H1 (cell line): Measurements from ENCODE around the gene CFAP65. TPM values are rescaled to one million over a fixed set of nuclear protein-coding genes. Genes with fewer than 3 reads are reported as not detected.

Source experiments
- CTCF ChIA-PET: fragments of 300-600 bp; sonication (Branson Sonifier 250); formaldehyde crosslinking; loops from one replicate; lab custom pipeline; 2021; ENCODE audit not compliant: partially characterized antibody; lab: Charles Lee
- POLR2A ChIA-PET: fragments of 300-600 bp; sonication (Branson Sonifier 250); formaldehyde crosslinking; loops from one replicate; lab custom pipeline; 2021; ENCODE audit warnings: inconsistent platforms; ENCODE audit not compliant: partially characterized antibody; lab: Charles Lee
- DNase-seq, 2 experiments: peaks; one replicate each; pipeline versions ENCODE4 v3.0.0 to v3.0.0-alpha.2; 2010 to 2022; ENCODE audit warnings: low spot score in 2 of 2, low read depth in 1 of 2, mixed read lengths in 1 of 2
- FAIRE-seq: peaks from 2 replicates; lab custom pipeline; 2011; peaks lifted over from hg19 to GRCh38; lab: Jason Lieb, UNC
- H2AFZ ChIP-seq: 2 replicates; pipeline ENCODE4 v1.8.1; 2012; ENCODE audit warnings: low read length, inconsistent platforms
- H2AK5ac ChIP-seq: 2 replicates; pipeline ENCODE4 v1.6.1; 2013; ENCODE audit warnings: low read depth, low read length
- H2BK120ac ChIP-seq: replicated peaks from 2 replicates; pipeline ENCODE3; 2013; ENCODE audit warnings: low read depth, low read length, inconsistent platforms
- H2BK12ac ChIP-seq: 2 replicates; pipeline ENCODE4 v1.6.1; 2013; ENCODE audit warnings: low read depth, low read length
- H2BK15ac ChIP-seq: 2 replicates; pipeline ENCODE4 v1.6.1; 2013; ENCODE audit warnings: low read length
- H2BK20ac ChIP-seq: 2 replicates; pipeline ENCODE4 v1.6.1; 2013; ENCODE audit warnings: low read length
- H2BK5ac ChIP-seq: 2 replicates; pipeline ENCODE4 v1.6.1; 2013; ENCODE audit warnings: low read depth, low read length
- H3K14ac ChIP-seq: 2 replicates; pipeline ENCODE4 v1.6.1; 2013; ENCODE audit warnings: inconsistent platforms; ENCODE audit not compliant: insufficient read length
- H3K18ac ChIP-seq: 2 replicates; pipeline ENCODE4 v1.6.1; 2013; ENCODE audit warnings: low read length; ENCODE audit errors: extremely low read depth
- H3K23ac ChIP-seq: 2 replicates; pipeline ENCODE4 v1.6.1; 2013; ENCODE audit warnings: inconsistent platforms; ENCODE audit not compliant: insufficient read length
- H3K23me2 ChIP-seq: 2 replicates; pipeline ENCODE4 v1.6.1; 2013; ENCODE audit warnings: low read depth, low read length
- H3K27ac ChIP-seq: 2 replicates; pipeline ENCODE4 v1.6.1; 2011; ENCODE audit warnings: low read depth, low read length, inconsistent platforms
- H3K27me3 ChIP-seq, 4 experiments: replicated peaks in 1 of 4; 1 replicate in 1 of 4; 2 replicates in 3 of 4; pipeline versions ENCODE4 v1.6.1 to v1.8.1; 2011 to 2013; ENCODE audit warnings: low read length in 3 of 4, mild to moderate bottlenecking in 3 of 4, inconsistent platforms in 2 of 4, mixed read lengths in 2 of 4, moderate library complexity in 1 of 4; ENCODE audit not compliant: control insufficient read depth in 3 of 4, insufficient read depth in 3 of 4; ENCODE audit errors: extremely low read depth in 1 of 4
- H3K36me3 ChIP-seq, 4 experiments: 2 replicates each; pipeline versions ENCODE4 v1.6.1 to v1.8.1; 2011 to 2013; ENCODE audit warnings: mild to moderate bottlenecking in 4 of 4, low read length in 3 of 4, moderate library complexity in 2 of 4, control low read depth in 1 of 4, inconsistent platforms in 1 of 4; ENCODE audit not compliant: insufficient read depth in 4 of 4, control insufficient read depth in 2 of 4
- H3K4ac ChIP-seq: replicated peaks from 2 replicates; pipeline ENCODE3; 2013; ENCODE audit warnings: low read length, low read depth, mixed read lengths, inconsistent platforms; ENCODE audit not compliant: insufficient read length
- H3K4me1 ChIP-seq, 4 experiments: replicated peaks in 1 of 4; 1 replicate in 1 of 4; 2 replicates in 3 of 4; pipeline versions ENCODE4 v1.6.1 to v1.8.1; 2011 to 2013; ENCODE audit warnings: low read length in 3 of 4, inconsistent platforms in 2 of 4, mixed read lengths in 1 of 4; ENCODE audit not compliant: insufficient read depth in 4 of 4, control insufficient read depth in 3 of 4
- H3K4me2 ChIP-seq, 2 experiments: 2 replicates each; pipeline versions ENCODE4 v1.6.1 to v1.8.1; 2011 to 2013; ENCODE audit warnings: low read depth in 2 of 2, low read length in 2 of 2, control low read depth in 1 of 2, inconsistent platforms in 1 of 2, mild to moderate bottlenecking in 1 of 2; ENCODE audit not compliant: insufficient read depth in 1 of 2
- H3K4me3 ChIP-seq, 4 experiments: fragments of 200-600, 300-600 bp in 1 of 4; sonication (generic), shearing (Covaris generic), sonication (Bioruptor Twin) in 1 of 4; 2 replicates each; pipeline versions ENCODE4 v1.5.1 to v1.8.1; 2011 to 2016; ENCODE audit warnings: low read length in 4 of 4, low read depth in 3 of 4, control low read depth in 2 of 4, inconsistent platforms in 2 of 4, mild to moderate bottlenecking in 2 of 4, mixed read lengths in 1 of 4, moderate library complexity in 1 of 4; ENCODE audit not compliant: insufficient read depth in 2 of 4; ENCODE audit errors: extremely low read depth in 1 of 4
- H3K56ac ChIP-seq: replicated peaks from 2 replicates; pipeline ENCODE3; 2013; ENCODE audit warnings: low read depth, mild to moderate bottlenecking, mixed read lengths, low read length, inconsistent platforms; ENCODE audit not compliant: insufficient read length
- H3K79me1 ChIP-seq: 2 replicates; pipeline ENCODE4 v1.6.1; 2013; ENCODE audit warnings: low read depth, low read length, control low read depth
- H3K79me2 ChIP-seq, 2 experiments: 2 replicates each; pipeline versions ENCODE4 v1.6.1 to v1.8.1; 2012 to 2013; ENCODE audit warnings: low read length in 2 of 2, mild to moderate bottlenecking in 2 of 2, inconsistent platforms in 1 of 2; ENCODE audit not compliant: insufficient read depth in 2 of 2, control insufficient read depth in 1 of 2
- H3K9ac ChIP-seq, 4 experiments: replicated peaks in 1 of 4; 1 replicate in 1 of 4; 2 replicates in 3 of 4; pipeline versions ENCODE4 v1.6.1 to v1.8.1; 2011 to 2013; ENCODE audit warnings: low read depth in 3 of 4, low read length in 3 of 4, control low read depth in 2 of 4, mild to moderate bottlenecking in 2 of 4, moderate library complexity in 2 of 4, inconsistent platforms in 1 of 4; ENCODE audit errors: extremely low read depth in 1 of 4
- H3K9me3 ChIP-seq, 2 experiments: 2 replicates each; pipeline versions ENCODE4 v1.6.1 to v1.8.1; 2012 to 2013; ENCODE audit warnings: mild to moderate bottlenecking in 2 of 2, moderate library complexity in 2 of 2, control low read depth in 1 of 2, inconsistent platforms in 1 of 2, low read depth in 1 of 2, low read length in 1 of 2, mixed read lengths in 1 of 2; ENCODE audit not compliant: insufficient read depth in 2 of 2
- H4K20me1 ChIP-seq, 2 experiments: replicated peaks in 1 of 2; 2 replicates each; pipeline versions ENCODE3 to v1.8.1; 2011 to 2013; ENCODE audit warnings: inconsistent platforms in 2 of 2, low read length in 2 of 2, mild to moderate bottlenecking in 1 of 2; ENCODE audit not compliant: insufficient read depth in 2 of 2, control insufficient read depth in 1 of 2
- H4K5ac ChIP-seq: 2 replicates; pipeline ENCODE4 v1.6.1; 2013; ENCODE audit warnings: low read length, low read depth, mixed read lengths, inconsistent platforms; ENCODE audit not compliant: insufficient read length
- H4K8ac ChIP-seq: 2 replicates; pipeline ENCODE4 v1.8.0; 2013; ENCODE audit warnings: mild to moderate bottlenecking, moderate library complexity, low read length, inconsistent platforms; ENCODE audit not compliant: insufficient read depth; ENCODE audit errors: extremely low read depth
- H4K91ac ChIP-seq: replicated peaks from 2 replicates; pipeline ENCODE3; 2013; ENCODE audit warnings: low read length, mixed read lengths, inconsistent platforms; ENCODE audit not compliant: insufficient read length
- CBX5 ChIP-seq: fragments of 300-800, 300-1000 bp; sonication (generic); IDR thresholded peaks from 2 replicates; pipeline ENCODE4 v1.7.1; 2016; ENCODE audit warnings: antibody characterized with exemption, low read length, low read depth
- CTCF ChIP-seq, 3 experiments: IDR thresholded peaks; 1 replicate in 2 of 3; 2 replicates in 1 of 3; pipeline versions ENCODE4 v1.5.1 to v1.6.1; 2011; ENCODE audit warnings: low read length in 3 of 3, mild to moderate bottlenecking in 3 of 3, inconsistent platforms in 2 of 3, low read depth in 1 of 3, moderate library complexity in 1 of 3; ENCODE audit not compliant: insufficient read depth in 1 of 3; ENCODE audit errors: control extremely low read depth in 1 of 3
- RAD21 ChIP-seq, 2 experiments: IDR thresholded peaks in 1 of 2; conservative IDR thresholded peaks in 1 of 2; 2 replicates each; pipeline ENCODE4 v1.6.1; 2011; ENCODE audit warnings: low read depth in 2 of 2, low read length in 2 of 2, improper control_type of control experiment in 1 of 2, inconsistent platforms in 1 of 2, mild to moderate bottlenecking in 1 of 2, moderate library complexity in 1 of 2
- WGBS, 2 experiments: shearing (Covaris generic) in 1 of 2; methylation state at CpG; one replicate each; pipeline versions ENCODE4 v1.1.6 to v1.1.7; 2013 to 2015; ENCODE audit warnings: low lambda C conversion rate in 2 of 2, mixed read lengths in 2 of 2, inconsistent platforms in 1 of 2, low coverage in 1 of 2, missing lambda C conversion rate in 1 of 2; ENCODE audit not compliant: insufficient replicate concordance in 2 of 2, insufficient coverage in 1 of 2, insufficient read length in 1 of 2; ENCODE audit errors: extremely low coverage in 1 of 2, missing lambda C conversion rate in 1 of 2; 5-methylcytosine and 5-hydroxymethylcytosine counted together
- polyA plus RNA-seq, 7 experiments: library from polyadenylated mRNA; depleted of rRNA in 3 of 7; stranded (reverse) in 5 of 7; unstranded in 2 of 7; fragments of >200 nt in 5 of 7; fragments of 200-250 nt in 2 of 7; gene quantifications; 1 replicate in 5 of 7; 2 replicates in 1 of 7; 4 replicates in 1 of 7; pipeline versions ENCODE4 v1.2.1 to v1.2.3, GENCODE V29; 2011 to 2013; ENCODE audit warnings: missing spikeins in 2 of 7, mixed read lengths in 2 of 7
- total RNA-seq: library from RNA; stranded (reverse); fragmentation: NEBNext Ultra II Directional; extraction: Animal tissue kit (Norgen Biotek cat#: 25700); gene quantifications from 2 replicates; pipeline ENCODE4 v1.2.1, GENCODE V29; 2021

CFAP65 gene
- total and polyA plus RNA-seq, 2 of the 8 experiments (the other 6 are each of a cell fraction or from before 2014, with no cell fraction given) = 0.19 to 0.45 TPM

GRCh38 chr2:219034823-219035222 lies 6.5 kb downstream of the CFAP65 start:
- no peak overlapping the region for H3K27ac ChIP-seq
- H3K27me3 ChIP-seq = peaks cover 0 to 2% (median 0%) of the 10 kb centered on the region in 4 experiments; a peak in 1 of 7 replicates
- H3K18ac ChIP-seq = no peak overlapping the region
- H3K36me3 ChIP-seq = no peaks in the 10 kb centered on the region
- H3K4me3 ChIP-seq = no peak overlapping the region
- H3K4me1 ChIP-seq = peaks cover 0 to 2% (median under 1%) of the 10 kb centered on the region in 4 experiments; a peak in 2 of 7 replicates
- DNase-seq = no peak
- no peak overlapping the region for H3K56ac ChIP-seq
- no peak overlapping the region for H3K23ac ChIP-seq
- H3K79me2 ChIP-seq = no peaks in the 10 kb centered on the region
- H2BK12ac ChIP-seq = no peak overlapping the region
- no peak overlapping the region for H2BK5ac ChIP-seq
- no peak overlapping the region for H2AK5ac ChIP-seq
- H4K5ac ChIP-seq = no peak overlapping the region
- H3K4ac ChIP-seq = no peak overlapping the region
- no peak overlapping the region for H2AFZ ChIP-seq
- no peak overlapping the region for H2BK20ac ChIP-seq
- WGBS, 2 experiments = 59% methylated on average over 6 of the region's 6 CpGs; no CpG with 5 or more reads in 1 of the 2 experiments
- no peaks in the 10 kb centered on the region for H3K9me3 ChIP-seq
- H2BK15ac ChIP-seq = no peak overlapping the region
- no peaks in the 10 kb centered on the region for H3K23me2 ChIP-seq
- ChIA-PET CTCF (interaction anchor here (1.4 to 62.8 kb wide), 4 partner anchors 23 to 319 kb away, joined by 3 to 1777 read pairs (median 505); partner anchors contain the start of genes CFAP65 and IHH), POLR2A (no interaction called here)
- H3K14ac ChIP-seq = no peak overlapping the region
- H2BK120ac ChIP-seq = no peak overlapping the region
- H4K91ac ChIP-seq = no peak overlapping the region
- H3K9ac ChIP-seq = no peak overlapping the region
- peak in 2 of 3 experiments; percentile 2 to 10; a peak in 2 of 4 replicates for TF ChIP-seq CTCF (IDR thresholded peaks at IDR 0.05; ENCODE audit: control extremely low read depth in 1 of 3, insufficient read depth in 1 of 3, low read depth in 1 of 3, low read length in 3 of 3)
- TF ChIP-seq CBX5 = no peak
- TF ChIP-seq RAD21 (IDR thresholded peaks at IDR 0.05 in 1 of 2, conservative IDR thresholded peaks at IDR 0.05 in 1 of 2; ENCODE audit: low read depth in 2 of 2, low read length in 2 of 2) = 0 out of 4 replicates have a peak, but pooled peaks of 1 of the 2 experiments have one; percentile 11
- FAIRE-seq = no peak
- H4K20me1 ChIP-seq = no peaks in the 10 kb centered on the region
- H3K79me1 ChIP-seq = no peaks in the 10 kb centered on the region
- H3K4me2 ChIP-seq = no peak overlapping the region
- H4K8ac ChIP-seq = no peak overlapping the region
